Transverse colon (tissue), 4 donors: Measurements from ENCODE around the gene CPTP. TPM values are rescaled to one million over a fixed set of nuclear protein-coding genes. Genes with fewer than 3 reads are reported as not detected.

Experiments
- DNase-seq: peaks from one replicate; pipeline ENCODE4 v3.0.0-alpha.2; 2019
- H3K27ac ChIP-seq, 4 donors: fragments of 200-600 bp; sonication (generic); 2 replicates each; pipeline ENCODE4 v1.5.1; 2016 to 2018; ENCODE audit warnings: inconsistent platforms in 4 of 4
- H3K27me3 ChIP-seq: fragments of 200-600 bp; sonication (generic); 2 replicates; pipeline ENCODE4 v1.5.1; 2017; ENCODE audit warnings: inconsistent platforms
- H3K36me3 ChIP-seq, 4 donors: fragments of 200-600 bp; sonication (generic); 2 replicates each; pipeline ENCODE4 v1.5.1; 2017 to 2019; ENCODE audit warnings: inconsistent platforms in 4 of 4
- H3K4me1 ChIP-seq, 4 donors: fragments of 200-600 bp; sonication (generic); 2 replicates each; pipeline ENCODE4 v1.5.1; 2017 to 2020; ENCODE audit warnings: inconsistent platforms in 4 of 4
- H3K4me3 ChIP-seq, 4 donors: fragments of 200-600 bp; sonication (generic); 1 replicate in 1 of 4; 2 replicates in 3 of 4; pipeline versions ENCODE4 v1.5.1 to v1.6.1; 2017 to 2019; ENCODE audit warnings: inconsistent platforms in 4 of 4
- H3K9me3 ChIP-seq, 2 donors: fragments of 200-600 bp; sonication (generic); 2 replicates each; pipeline ENCODE4 v1.5.1; 2017 to 2019; ENCODE audit warnings: inconsistent platforms in 2 of 2
- EP300 ChIP-seq: sonication (generic); formaldehyde crosslinking; IDR thresholded peaks from one replicate; pipeline ENCODE4 v1.6.1; 2017; ENCODE audit warnings: antibody characterized with exemption, low read depth
- POLR2A ChIP-seq: fragments of 450-650 bp; IDR thresholded peaks from one replicate; pipeline ENCODE4 v1.6.1; 2016; ENCODE audit warnings: antibody characterized with exemption, mild to moderate bottlenecking, moderate library complexity
- POLR2AphosphoS5 ChIP-seq, 3 donors: sonication (generic); formaldehyde crosslinking; IDR thresholded peaks; one replicate each; pipeline ENCODE4 v1.6.1; 2016; ENCODE audit warnings: antibody characterized with exemption in 3 of 3
- WGBS, 2 donors: methylation state at CpG; one replicate each; pipeline ENCODE4 v1.1.5; 2018; ENCODE audit warnings: low coverage in 1 of 2; 5-methylcytosine and 5-hydroxymethylcytosine counted together
- in situ Hi-C, 4 donors: fragments of 200-750 bp; cut with MboI; loops; one replicate each; pipeline versions ENCODE4 v1.15.0 to v1.15.1; 2017; ENCODE audit warnings: low sequenced_read_pairs in 3 of 4, low pct_ligation_motif_present in 1 of 4, low pct_unique_long_range_greater_than_20kb in 1 of 4
- intact Hi-C: fragments of 100-400 bp; cut with DNase I; formaldehyde crosslinking; loops from one replicate; pipeline ENCODE4 v1.15.1; 2023; ENCODE audit warnings: low total_unique reads
- total RNA-seq, 4 donors: library from RNA; depleted of rRNA; stranded (reverse); fragments of >200 nt; gene quantifications; one replicate each; pipeline ENCODE4 v1.1.0, GENCODE V29; 2016
- TF ChIP-seq, protein P1 (sequence below), 5 experiments: fragments of 200-600 bp in 3 of 5; fragments of 450-650 bp in 2 of 5; sonication (generic) in 3 of 5; IDR thresholded peaks; 1 replicate in 2 of 5; 2 replicates in 3 of 5; pipeline ENCODE4 v1.5.1; 2016 to 2017; ENCODE audit warnings: antibody characterized with exemption in 5 of 5, inconsistent platforms in 3 of 5, mild to moderate bottlenecking in 2 of 5, moderate library complexity in 1 of 5

Gene CPTP
- total RNA-seq, 4 donors from 2014 or later, result 48.0 to 134 (median 77.7) TPM

DNA sequence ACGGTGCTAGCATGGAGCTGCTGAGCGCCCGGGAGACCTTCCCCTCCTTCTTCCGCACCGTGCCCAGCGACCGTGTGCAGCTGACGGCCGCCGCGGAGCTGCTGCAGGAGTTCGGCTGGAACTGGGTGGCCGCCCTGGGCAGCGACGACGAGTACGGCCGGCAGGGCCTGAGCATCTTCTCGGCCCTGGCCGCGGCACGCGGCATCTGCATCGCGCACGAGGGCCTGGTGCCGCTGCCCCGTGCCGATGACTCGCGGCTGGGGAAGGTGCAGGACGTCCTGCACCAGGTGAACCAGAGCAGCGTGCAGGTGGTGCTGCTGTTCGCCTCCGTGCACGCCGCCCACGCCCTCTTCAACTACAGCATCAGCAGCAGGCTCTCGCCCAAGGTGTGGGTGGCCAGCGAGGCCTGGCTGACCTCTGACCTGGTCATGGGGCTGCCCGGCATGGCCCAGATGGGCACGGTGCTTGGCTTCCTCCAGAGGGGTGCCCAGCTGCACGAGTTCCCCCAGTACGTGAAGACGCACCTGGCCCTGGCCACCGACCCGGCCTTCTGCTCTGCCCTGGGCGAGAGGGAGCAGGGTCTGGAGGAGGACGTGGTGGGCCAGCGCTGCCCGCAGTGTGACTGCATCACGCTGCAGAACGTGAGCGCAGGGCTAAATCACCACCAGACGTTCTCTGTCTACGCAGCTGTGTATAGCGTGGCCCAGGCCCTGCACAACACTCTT, 7.6 kb downstream of the CPTP start:
- in situ Hi-C loops, result no loop called here
- H3K4me1 ChIP-seq, result peaks cover 3 to 18% (median 13%) of the 10 kb centered on the region in 4 donors
- no peak overlapping the region for H3K4me3 ChIP-seq
- H3K27ac ChIP-seq, result no peak overlapping the region
- peaks cover 0 to 6% (median 0%) of the 10 kb centered on the region in 4 donors for H3K36me3 ChIP-seq
- TF ChIP-seq POLR2A (no peak), POLR2AphosphoS5 (IDR thresholded peaks at IDR 0.05) (peak in 1 of 3 donors; percentile 5)
- intact Hi-C loops, result no loop called here
- H3K27me3 ChIP-seq, result peaks cover 12% of the 10 kb centered on the region
- H3K9me3 ChIP-seq, result no peaks in the 10 kb centered on the region
- WGBS, 2 donors, result 52% methylated on average over 51 of the region's 57 CpGs; no CpG with 5 or more reads in 1 of the 2 donors
- no peak for DNase-seq

DNA sequence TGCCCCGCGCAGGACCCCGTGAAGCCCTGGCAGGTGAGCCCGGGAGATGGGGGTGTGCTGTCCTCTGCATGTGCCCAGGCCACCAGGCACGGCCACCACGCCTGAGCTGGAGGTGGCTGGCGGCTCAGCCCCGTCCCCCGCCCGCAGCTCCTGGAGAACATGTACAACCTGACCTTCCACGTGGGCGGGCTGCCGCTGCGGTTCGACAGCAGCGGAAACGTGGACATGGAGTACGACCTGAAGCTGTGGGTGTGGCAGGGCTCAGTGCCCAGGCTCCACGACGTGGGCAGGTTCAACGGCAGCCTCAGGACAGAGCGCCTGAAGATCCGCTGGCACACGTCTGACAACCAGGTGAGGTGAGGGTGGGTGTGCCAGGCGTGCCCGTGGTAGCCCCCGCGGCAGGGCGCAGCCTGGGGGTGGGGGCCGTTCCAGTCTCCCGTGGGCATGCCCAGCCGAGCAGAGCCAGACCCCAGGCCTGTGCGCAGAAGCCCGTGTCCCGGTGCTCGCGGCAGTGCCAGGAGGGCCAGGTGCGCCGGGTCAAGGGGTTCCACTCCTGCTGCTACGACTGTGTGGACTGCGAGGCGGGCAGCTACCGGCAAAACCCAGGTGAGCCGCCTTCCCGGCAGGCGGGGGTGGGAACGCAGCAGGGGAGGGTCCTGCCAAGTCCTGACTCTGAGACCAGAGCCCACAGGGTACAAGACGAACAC, 8.3 kb downstream of the CPTP start:
- Histone ChIP-seq H3K4me1 (peaks cover 3 to 18% (median 13%) of the 10 kb centered on the region in 4 donors), H3K27ac (no peak overlapping the region), H3K27me3 (peaks cover 12% of the 10 kb centered on the region), H3K9me3 (no peaks in the 10 kb centered on the region), H3K4me3 (no peak overlapping the region), H3K36me3 (peaks cover 0 to under 1% (median 0%) of the 10 kb centered on the region in 4 donors)
- in situ Hi-C loops (no loop called here), intact Hi-C loops (no loop called here)
- WGBS, 2 donors, result 41% methylated on average over 44 of the region's 48 CpGs; no CpG with 5 or more reads in 1 of the 2 donors
- TF ChIP-seq POLR2AphosphoS5 (IDR thresholded peaks at IDR 0.05), result peak in 2 of 3 donors; percentile 6 to 24
- no peak for TF ChIP-seq POLR2A
- DNase-seq, result peak; percentile 70

DNA sequence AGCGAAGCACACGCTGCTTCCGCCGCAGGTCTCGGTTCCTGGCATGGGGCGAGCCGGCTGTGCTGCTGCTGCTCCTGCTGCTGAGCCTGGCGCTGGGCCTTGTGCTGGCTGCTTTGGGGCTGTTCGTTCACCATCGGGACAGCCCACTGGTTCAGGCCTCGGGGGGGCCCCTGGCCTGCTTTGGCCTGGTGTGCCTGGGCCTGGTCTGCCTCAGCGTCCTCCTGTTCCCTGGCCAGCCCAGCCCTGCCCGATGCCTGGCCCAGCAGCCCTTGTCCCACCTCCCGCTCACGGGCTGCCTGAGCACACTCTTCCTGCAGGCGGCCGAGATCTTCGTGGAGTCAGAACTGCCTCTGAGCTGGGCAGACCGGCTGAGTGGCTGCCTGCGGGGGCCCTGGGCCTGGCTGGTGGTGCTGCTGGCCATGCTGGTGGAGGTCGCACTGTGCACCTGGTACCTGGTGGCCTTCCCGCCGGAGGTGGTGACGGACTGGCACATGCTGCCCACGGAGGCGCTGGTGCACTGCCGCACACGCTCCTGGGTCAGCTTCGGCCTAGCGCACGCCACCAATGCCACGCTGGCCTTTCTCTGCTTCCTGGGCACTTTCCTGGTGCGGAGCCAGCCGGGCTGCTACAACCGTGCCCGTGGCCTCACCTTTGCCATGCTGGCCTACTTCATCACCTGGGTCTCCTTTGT, 9.1 kb downstream of the CPTP start:
- TF ChIP-seq POLR2A (no peak), EP300 (no peak), POLR2AphosphoS5 (IDR thresholded peaks at IDR 0.05) (no peak)
- TF ChIP-seq, protein P1, sequence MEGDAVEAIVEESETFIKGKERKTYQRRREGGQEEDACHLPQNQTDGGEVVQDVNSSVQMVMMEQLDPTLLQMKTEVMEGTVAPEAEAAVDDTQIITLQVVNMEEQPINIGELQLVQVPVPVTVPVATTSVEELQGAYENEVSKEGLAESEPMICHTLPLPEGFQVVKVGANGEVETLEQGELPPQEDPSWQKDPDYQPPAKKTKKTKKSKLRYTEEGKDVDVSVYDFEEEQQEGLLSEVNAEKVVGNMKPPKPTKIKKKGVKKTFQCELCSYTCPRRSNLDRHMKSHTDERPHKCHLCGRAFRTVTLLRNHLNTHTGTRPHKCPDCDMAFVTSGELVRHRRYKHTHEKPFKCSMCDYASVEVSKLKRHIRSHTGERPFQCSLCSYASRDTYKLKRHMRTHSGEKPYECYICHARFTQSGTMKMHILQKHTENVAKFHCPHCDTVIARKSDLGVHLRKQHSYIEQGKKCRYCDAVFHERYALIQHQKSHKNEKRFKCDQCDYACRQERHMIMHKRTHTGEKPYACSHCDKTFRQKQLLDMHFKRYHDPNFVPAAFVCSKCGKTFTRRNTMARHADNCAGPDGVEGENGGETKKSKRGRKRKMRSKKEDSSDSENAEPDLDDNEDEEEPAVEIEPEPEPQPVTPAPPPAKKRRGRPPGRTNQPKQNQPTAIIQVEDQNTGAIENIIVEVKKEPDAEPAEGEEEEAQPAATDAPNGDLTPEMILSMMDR (IDR thresholded peaks at IDR 0.05), result no peak
- no peaks in the 10 kb centered on the region for H3K36me3 ChIP-seq
- H3K9me3 ChIP-seq, result no peaks in the 10 kb centered on the region
- intact Hi-C loops (no loop called here), in situ Hi-C loops (no loop called here)
- H3K4me3 ChIP-seq, result no peak overlapping the region
- no peak for DNase-seq
- no peak overlapping the region for H3K27ac ChIP-seq
- WGBS, 2 donors, result 70% methylated on average over 30 of the region's 36 CpGs; no CpG with 5 or more reads in 1 of the 2 donors
- H3K4me1 ChIP-seq, result peaks cover 3 to 18% (median 13%) of the 10 kb centered on the region in 4 donors
- H3K27me3 ChIP-seq, result peaks cover 12% of the 10 kb centered on the region

DNA sequence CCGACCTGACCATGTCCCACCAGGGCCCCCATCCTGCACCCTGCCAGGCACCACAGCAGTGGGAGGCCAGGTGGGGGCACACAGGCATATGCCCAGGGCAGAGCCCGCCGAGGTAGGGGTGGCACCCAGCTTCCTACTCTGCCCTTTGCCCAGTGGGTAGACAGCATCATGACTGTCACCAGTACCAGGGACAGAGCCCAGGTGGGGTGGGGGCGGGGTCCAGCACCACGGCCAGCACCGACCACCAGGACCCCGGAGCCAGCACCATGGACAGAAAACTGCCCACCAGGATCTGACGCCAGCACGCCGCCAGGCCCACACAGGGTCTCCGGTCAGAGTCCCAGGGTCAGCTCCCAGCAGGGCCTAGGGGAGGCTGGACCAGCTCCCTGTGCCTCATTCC, 10.2 kb downstream of the CPTP start:
- WGBS, 2 donors, result 85% methylated on average over 11 of the region's 11 CpGs; no CpG with 5 or more reads in 1 of the 2 donors
- H3K27me3 ChIP-seq, result peaks cover 12% of the 10 kb centered on the region
- intact Hi-C loops, result no loop called here
- H3K36me3 ChIP-seq, result peaks cover 0 to 3% (median 0%) of the 10 kb centered on the region in 4 donors
- no peaks in the 10 kb centered on the region for H3K9me3 ChIP-seq
- no peak for DNase-seq
- TF ChIP-seq POLR2AphosphoS5 (IDR thresholded peaks at IDR 0.05) (no peak), POLR2A (no peak), EP300 (no peak)
- TF ChIP-seq, protein P1 (IDR thresholded peaks at IDR 0.05), result no peak
- H3K4me1 ChIP-seq, result peaks cover 3 to 18% (median 13%) of the 10 kb centered on the region in 4 donors
- no peak overlapping the region for H3K4me3 ChIP-seq
- in situ Hi-C loops, result no loop called here
- H3K27ac ChIP-seq, result no peak overlapping the region

DNA sequence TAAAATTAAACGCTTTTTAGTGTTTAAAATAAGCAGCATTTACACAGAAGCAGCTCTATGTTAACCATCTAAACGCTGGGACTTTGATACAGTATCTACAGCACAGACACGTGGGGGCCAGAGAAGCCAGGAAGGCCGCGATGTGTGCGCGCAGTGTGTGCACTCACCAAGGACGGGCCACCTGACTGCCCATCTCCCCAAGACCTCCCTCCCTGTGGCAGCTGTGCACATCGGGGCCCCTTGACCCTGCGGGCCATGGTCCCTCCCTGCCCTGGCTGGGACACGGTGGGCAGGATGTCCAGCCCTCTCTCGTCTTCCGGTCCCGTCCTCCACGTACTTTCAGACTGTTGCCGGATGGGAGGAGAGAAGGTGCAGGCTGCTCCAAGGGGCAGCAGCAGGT, 10.7 kb downstream of the CPTP start:
- TF ChIP-seq EP300 (no peak), POLR2A (no peak), POLR2AphosphoS5 (IDR thresholded peaks at IDR 0.05) (no peak)
- TF ChIP-seq, protein P1 (IDR thresholded peaks at IDR 0.05), result no peak
- Histone ChIP-seq H3K4me3 (no peak overlapping the region), H3K36me3 (peaks cover 0 to 3% (median 0%) of the 10 kb centered on the region in 4 donors), H3K4me1 (peaks cover 3 to 18% (median 13%) of the 10 kb centered on the region in 4 donors), H3K27me3 (peaks cover 12% of the 10 kb centered on the region), H3K9me3 (no peaks in the 10 kb centered on the region), H3K27ac (no peak overlapping the region)
- intact Hi-C loops (no loop called here), in situ Hi-C loops (no loop called here)
- no peak for DNase-seq
- 86% methylated on average over 16 of the region's 16 CpGs; no CpG with 5 or more reads in 1 of the 2 donors for WGBS, 2 donors
